ENCODE measurements around the gene SORBS2.
A peak's percentile ranks its signal among the peaks of the same experiment; 100 is the strongest.

SORBS2 gene

DNA sequence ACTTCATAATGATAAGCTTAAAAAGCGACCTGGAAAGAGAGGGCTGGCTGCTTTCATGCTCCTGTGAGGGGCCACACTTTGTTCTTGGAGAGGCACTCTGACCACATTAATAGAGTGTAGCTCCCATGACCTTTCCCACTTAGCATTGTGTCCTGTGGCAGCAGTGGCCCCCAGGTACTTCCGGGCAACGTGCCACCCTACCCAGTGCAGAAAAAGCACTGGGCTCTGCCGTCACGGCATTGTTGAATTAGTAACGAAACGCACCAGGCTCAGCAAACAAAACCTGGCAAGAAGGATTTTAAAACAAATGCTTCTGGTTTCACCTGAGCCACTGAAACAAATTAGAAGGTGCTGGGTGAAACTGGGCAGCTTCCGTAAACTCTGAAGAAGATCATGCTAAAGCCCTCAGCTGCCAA, 5.4 kb upstream of the SORBS2 start:
- H3K9ac ChIP-seq (ENCODE audit: low read length), result no peak overlapping the region
- no peaks in the 10 kb centered on the region for H3K27me3 ChIP-seq (ENCODE audit: control insufficient read depth in 1 of 2, insufficient read depth in 2 of 2, low read length in 2 of 2)
- H3K9me3 ChIP-seq (ENCODE audit: low read length), result no peaks in the 10 kb centered on the region
- no peak overlapping the region for H3K27ac ChIP-seq (ENCODE audit: low read depth, low read length)
- peak overlapping the region in 1 of 2 donors; percentile 22 for H3K4me3 ChIP-seq (ENCODE audit: low read depth in 1 of 2, low read length in 2 of 2)
- H3K36me3 ChIP-seq (ENCODE audit: insufficient read depth, low read length), result no peaks in the 10 kb centered on the region
- H3K4me1 ChIP-seq (ENCODE audit: insufficient read depth, low read length), result no peaks in the 10 kb centered on the region

DNA sequence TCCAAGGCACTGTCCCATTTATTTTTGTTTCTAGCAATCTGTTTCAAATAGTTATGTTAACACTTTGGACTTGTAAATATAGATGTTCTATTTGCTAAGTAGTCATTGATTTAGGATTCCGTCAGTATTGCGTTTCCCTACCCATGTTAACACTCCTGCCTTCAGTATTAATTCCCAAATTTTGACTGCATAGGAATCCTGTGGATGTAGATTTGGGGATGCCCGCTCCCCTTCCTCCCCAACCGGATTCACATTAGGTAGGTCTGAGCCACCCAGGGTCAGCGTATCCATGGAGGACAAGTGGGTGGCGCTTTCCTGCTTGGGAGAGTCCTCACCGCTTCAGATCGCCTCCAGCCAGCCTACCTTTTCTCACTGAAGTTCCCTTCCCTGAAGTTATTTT, 1.1 kb upstream of the SORBS2 start:
- Histone ChIP-seq H3K4me3 (ENCODE audit: low read depth in 1 of 2, low read length in 2 of 2) (no peak overlapping the region), H3K27ac (ENCODE audit: low read depth, low read length) (no peak overlapping the region), H3K27me3 (ENCODE audit: control insufficient read depth in 1 of 2, insufficient read depth in 2 of 2, low read length in 2 of 2) (no peaks in the 10 kb centered on the region), H3K4me1 (ENCODE audit: insufficient read depth, low read length) (no peaks in the 10 kb centered on the region), H3K9ac (ENCODE audit: low read length) (no peak overlapping the region), H3K36me3 (ENCODE audit: insufficient read depth, low read length) (no peaks in the 10 kb centered on the region), H3K9me3 (ENCODE audit: low read length) (no peaks in the 10 kb centered on the region)

DNA sequence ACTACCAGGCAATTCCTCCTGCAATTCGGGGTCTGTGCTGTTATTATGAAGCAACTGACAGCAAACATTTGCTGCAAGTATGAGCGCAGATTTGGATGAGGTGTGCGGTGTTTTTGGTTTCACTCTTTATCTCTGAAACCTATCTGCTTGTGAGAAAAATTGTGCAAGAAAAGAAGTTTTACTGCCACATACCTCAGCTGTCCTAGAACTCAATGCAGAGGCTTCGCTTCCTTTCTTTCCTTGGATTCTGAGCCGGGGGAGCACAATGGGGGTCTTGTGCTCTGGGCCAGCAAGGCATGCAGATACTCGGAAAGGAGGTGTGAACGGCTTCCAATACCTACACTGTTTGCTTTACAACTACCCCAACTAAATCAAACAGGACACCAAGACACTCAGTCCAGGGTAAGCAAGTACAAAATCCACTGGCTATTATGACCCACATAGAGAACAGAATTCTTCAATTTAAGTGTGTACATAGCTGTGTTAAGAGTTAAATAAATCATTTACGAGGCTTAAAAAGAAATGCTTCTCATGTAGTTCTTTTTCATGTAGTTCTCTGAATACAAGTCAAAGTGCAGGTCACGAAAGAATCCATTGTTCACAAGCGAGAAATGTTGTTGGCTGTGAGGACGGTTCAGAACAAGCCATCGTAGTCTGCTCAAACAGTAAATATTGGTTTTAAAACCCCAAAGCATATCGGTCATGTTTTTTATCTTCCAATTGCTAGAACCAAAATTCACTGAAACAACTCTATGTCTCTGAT, 1.1 kb downstream of the SORBS2 start:
- Histone ChIP-seq H3K27me3 (ENCODE audit: control insufficient read depth in 1 of 2, insufficient read depth in 2 of 2, low read length in 2 of 2) (no peaks in the 10 kb centered on the region), H3K36me3 (ENCODE audit: insufficient read depth, low read length) (no peaks in the 10 kb centered on the region), H3K9ac (ENCODE audit: low read length) (peak overlapping the region; percentile 67), H3K9me3 (ENCODE audit: low read length) (no peaks in the 10 kb centered on the region), H3K27ac (ENCODE audit: low read depth, low read length) (peak overlapping the region; percentile 76), H3K4me3 (ENCODE audit: low read depth in 1 of 2, low read length in 2 of 2) (peak overlapping the region; percentile 50 to 76), H3K4me1 (ENCODE audit: insufficient read depth, low read length) (no peaks in the 10 kb centered on the region)

DNA sequence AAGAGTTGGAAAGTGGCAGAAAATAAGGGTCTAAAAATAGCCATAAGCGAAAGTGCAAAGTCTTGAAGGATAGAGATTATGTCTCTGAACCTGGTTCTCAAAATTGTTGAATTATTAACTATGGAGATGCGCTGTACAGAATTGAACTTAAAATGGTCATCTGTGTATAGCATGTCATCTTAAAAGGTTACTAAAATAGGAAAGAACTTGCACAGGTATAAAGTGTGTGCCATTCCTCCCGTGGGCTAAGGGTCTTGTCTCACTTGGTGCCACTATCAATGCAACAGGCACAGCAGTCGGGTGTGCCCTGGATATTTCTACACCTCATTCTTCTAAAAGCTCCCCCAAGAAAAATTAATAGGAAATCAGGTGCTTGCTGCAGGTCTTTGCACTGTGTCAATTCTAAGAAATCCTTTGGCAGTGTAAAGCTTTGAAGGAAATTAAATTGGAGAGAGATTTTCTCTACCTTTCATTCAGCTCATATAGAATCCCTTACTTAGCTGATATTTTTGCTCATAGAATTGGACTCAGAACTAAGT, 2.4 kb downstream of the SORBS2 start:
- H3K9ac ChIP-seq (ENCODE audit: low read length), result peak overlapping the region; percentile 67

DNA sequence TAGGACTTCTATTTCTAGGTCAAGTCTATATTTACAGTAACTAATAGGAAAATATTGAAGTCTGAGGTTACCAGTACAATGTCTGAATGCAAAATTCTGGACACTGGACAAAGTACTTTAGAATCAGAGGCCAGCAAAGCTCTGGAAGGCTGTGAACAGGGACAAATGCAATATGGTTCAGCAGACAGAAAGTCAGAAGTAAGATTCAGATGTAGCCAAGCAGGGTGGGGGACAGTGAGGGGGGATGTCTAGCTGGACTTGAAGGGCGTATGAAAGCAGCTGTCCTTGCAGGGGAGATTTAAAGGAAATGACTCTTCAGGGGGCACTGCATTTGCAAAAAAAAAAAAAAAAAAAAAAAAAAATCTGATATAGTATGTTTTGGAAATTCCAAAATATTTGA, 2.9 kb downstream of the SORBS2 start:
- no peaks in the 10 kb centered on the region for H3K9me3 ChIP-seq (ENCODE audit: low read length)
- peak overlapping the region; percentile 32 for H3K9ac ChIP-seq (ENCODE audit: low read length)
- no peaks in the 10 kb centered on the region for H3K27me3 ChIP-seq (ENCODE audit: control insufficient read depth in 1 of 2, insufficient read depth in 2 of 2, low read length in 2 of 2)
- peak overlapping the region; percentile 14 for H3K27ac ChIP-seq (ENCODE audit: low read depth, low read length)
- peak overlapping the region; percentile 16 to 25 for H3K4me3 ChIP-seq (ENCODE audit: low read depth in 1 of 2, low read length in 2 of 2)
- no peaks in the 10 kb centered on the region for H3K36me3 ChIP-seq (ENCODE audit: insufficient read depth, low read length)
- H3K4me1 ChIP-seq (ENCODE audit: insufficient read depth, low read length), result no peaks in the 10 kb centered on the region

More for the DNA sequence above, 2.4 kb downstream of the SORBS2 start:
- Histone ChIP-seq H3K27ac (ENCODE audit: low read depth, low read length) (peak overlapping the region; percentile 14), H3K27me3 (ENCODE audit: control insufficient read depth in 1 of 2, insufficient read depth in 2 of 2, low read length in 2 of 2) (no peaks in the 10 kb centered on the region), H3K36me3 (ENCODE audit: insufficient read depth, low read length) (no peaks in the 10 kb centered on the region), H3K4me1 (ENCODE audit: insufficient read depth, low read length) (no peaks in the 10 kb centered on the region), H3K4me3 (ENCODE audit: low read depth in 1 of 2, low read length in 2 of 2) (peak overlapping the region; percentile 16 to 25), H3K9me3 (ENCODE audit: low read length) (no peaks in the 10 kb centered on the region)

DNA sequence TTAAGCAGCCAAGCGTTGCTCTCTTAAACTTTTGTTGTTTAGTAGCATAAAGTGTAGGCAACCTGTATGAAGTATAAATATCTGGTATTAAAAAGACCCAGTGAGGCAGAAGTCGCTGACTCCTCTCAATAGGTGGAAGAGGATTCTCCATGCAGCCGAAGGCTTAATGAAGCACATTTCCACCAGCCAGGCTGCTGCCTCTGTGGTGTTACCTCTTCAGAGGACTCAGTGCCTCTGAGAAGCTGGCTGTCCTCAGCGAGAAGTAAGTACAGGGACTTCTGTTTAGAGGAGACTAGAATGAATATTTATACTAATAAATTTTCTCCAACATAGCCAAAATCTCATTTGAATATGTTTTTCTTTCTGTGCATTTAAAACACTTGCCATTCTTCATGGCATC, 6.0 kb downstream of the SORBS2 start:
- no peak overlapping the region for H3K9ac ChIP-seq (ENCODE audit: low read length)
- H3K9me3 ChIP-seq (ENCODE audit: low read length), result no peaks in the 10 kb centered on the region
- H3K4me1 ChIP-seq (ENCODE audit: insufficient read depth, low read length), result no peaks in the 10 kb centered on the region
- H3K27ac ChIP-seq (ENCODE audit: low read depth, low read length), result no peak overlapping the region
- no peaks in the 10 kb centered on the region for H3K36me3 ChIP-seq (ENCODE audit: insufficient read depth, low read length)
- H3K27me3 ChIP-seq (ENCODE audit: control insufficient read depth in 1 of 2, insufficient read depth in 2 of 2, low read length in 2 of 2), result no peaks in the 10 kb centered on the region
- H3K4me3 ChIP-seq (ENCODE audit: low read depth in 1 of 2, low read length in 2 of 2), result no peak overlapping the region

DNA sequence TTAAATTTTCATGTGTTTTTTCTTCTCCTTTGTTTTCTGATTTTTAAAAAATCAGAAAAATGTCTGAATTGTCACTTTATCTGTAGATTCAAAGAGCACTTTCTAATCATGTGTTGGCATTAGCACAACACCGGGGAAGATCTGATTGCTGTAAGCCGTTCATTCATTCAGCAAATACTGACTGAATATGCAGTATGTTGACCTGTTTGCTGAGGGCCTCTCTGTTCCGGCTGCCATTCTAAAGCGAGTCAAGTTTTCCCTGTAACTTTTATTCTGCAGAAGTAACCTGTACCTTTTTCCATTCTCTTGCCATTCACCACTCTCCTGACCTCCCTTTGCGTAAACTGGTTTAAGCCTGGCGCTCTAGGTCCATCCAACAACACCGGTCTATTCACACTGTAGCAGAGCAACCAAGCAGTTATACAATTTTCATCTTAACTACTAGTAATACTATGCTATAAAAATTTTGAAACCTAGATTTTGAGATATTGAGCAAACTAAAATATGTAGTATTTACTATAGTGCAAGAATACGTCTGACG, 6.7 kb downstream of the SORBS2 start:
- no peaks in the 10 kb centered on the region for H3K9me3 ChIP-seq (ENCODE audit: low read length)
- no peak overlapping the region for H3K4me3 ChIP-seq (ENCODE audit: low read depth in 1 of 2, low read length in 2 of 2)
- no peaks in the 10 kb centered on the region for H3K27me3 ChIP-seq (ENCODE audit: control insufficient read depth in 1 of 2, insufficient read depth in 2 of 2, low read length in 2 of 2)
- H3K9ac ChIP-seq (ENCODE audit: low read length), result no peak overlapping the region
- H3K27ac ChIP-seq (ENCODE audit: low read depth, low read length), result no peak overlapping the region
- no peaks in the 10 kb centered on the region for H3K36me3 ChIP-seq (ENCODE audit: insufficient read depth, low read length)
- H3K4me1 ChIP-seq (ENCODE audit: insufficient read depth, low read length), result no peaks in the 10 kb centered on the region

DNA sequence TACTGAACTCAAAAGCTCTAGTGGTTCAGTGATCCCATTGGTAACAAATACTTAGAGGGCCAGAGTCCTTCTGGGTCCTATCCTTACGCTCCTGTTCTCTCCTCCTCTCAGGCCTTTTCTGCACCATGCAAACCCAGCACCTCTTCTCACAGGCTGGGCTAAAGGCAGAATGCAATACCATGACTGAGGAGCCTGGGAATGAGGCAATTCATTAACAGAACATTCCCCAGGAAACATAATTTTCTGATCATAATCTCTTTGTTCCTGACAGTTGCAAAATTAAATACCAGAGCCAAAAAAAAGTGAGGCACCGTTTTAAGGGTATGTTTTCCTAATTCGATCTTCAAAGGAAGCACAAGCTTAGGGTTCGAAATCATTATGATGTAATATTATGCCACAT, 9.0 kb downstream of the SORBS2 start:
- H3K4me1 ChIP-seq (ENCODE audit: insufficient read depth, low read length), result peaks cover 5% of the 10 kb centered on the region
- H3K27ac ChIP-seq (ENCODE audit: low read depth, low read length), result no peak overlapping the region
- H3K27me3 ChIP-seq (ENCODE audit: control insufficient read depth in 1 of 2, insufficient read depth in 2 of 2, low read length in 2 of 2), result no peaks in the 10 kb centered on the region
- H3K4me3 ChIP-seq (ENCODE audit: low read depth in 1 of 2, low read length in 2 of 2), result no peak overlapping the region
- H3K9ac ChIP-seq (ENCODE audit: low read length), result no peak overlapping the region
- H3K36me3 ChIP-seq (ENCODE audit: insufficient read depth, low read length), result no peaks in the 10 kb centered on the region
- H3K9me3 ChIP-seq (ENCODE audit: low read length), result no peaks in the 10 kb centered on the region

DNA sequence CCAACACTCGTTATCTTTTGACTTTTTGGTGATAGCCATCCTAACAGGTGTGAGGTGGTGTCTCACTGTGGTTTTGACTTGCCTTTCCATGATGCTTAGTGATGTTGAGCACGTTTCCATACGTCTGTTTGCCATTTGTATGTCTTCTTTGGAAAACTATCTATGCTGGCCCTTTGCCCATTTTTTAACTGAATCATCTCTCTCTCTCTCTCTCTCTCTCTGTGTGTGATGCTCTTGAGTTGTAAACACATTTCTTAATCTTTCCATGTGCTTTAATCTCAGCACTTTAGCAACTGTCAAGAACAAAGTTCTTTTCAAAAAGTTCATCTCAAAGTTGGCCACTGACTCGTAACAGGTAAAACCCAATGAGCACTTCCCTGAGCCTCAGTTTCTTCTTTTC, 10.5 kb downstream of the SORBS2 start:
- H3K4me1 ChIP-seq (ENCODE audit: insufficient read depth, low read length), result peaks cover 11% of the 10 kb centered on the region
- H3K27me3 ChIP-seq (ENCODE audit: control insufficient read depth in 1 of 2, insufficient read depth in 2 of 2, low read length in 2 of 2), result no peaks in the 10 kb centered on the region
- no peak overlapping the region for H3K9ac ChIP-seq (ENCODE audit: low read length)
- H3K4me3 ChIP-seq (ENCODE audit: low read depth in 1 of 2, low read length in 2 of 2), result no peak overlapping the region
- H3K27ac ChIP-seq (ENCODE audit: low read depth, low read length), result no peak overlapping the region
- no peaks in the 10 kb centered on the region for H3K36me3 ChIP-seq (ENCODE audit: insufficient read depth, low read length)
- no peaks in the 10 kb centered on the region for H3K9me3 ChIP-seq (ENCODE audit: low read length)

DNA sequence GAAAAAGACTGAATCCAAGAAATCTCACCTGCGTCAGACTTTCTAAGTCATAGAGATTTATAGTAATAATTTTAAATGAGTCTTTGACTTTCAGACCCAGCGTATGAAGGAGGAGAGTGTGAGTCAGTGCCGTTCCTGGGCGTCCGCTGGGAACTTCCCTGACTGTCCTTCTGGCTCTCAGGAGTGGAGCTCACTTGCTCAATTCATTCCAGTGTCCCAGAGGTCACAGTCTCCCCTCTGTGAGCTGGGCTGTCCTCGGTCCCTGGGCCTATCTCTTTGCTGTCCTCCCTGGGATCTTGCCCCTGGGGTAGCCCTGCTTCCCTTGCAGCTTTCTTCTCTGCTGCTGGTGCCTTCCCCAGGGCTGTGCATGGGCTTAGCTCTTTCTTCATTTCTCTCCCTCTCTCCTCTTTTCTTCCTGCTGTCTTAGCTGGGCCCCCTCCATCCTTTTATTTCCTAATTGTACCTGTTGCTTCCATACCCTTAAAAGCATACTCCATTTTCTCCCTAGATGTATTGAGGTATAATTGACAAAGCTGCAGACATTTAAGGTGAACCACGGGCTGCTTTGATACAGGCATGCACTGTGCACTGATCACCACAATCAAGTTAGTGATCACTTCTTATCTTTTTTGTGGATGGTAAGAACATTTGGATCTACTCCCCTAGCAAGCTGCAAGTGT, 11.6 kb downstream of the SORBS2 start:
- no peaks in the 10 kb centered on the region for H3K9me3 ChIP-seq (ENCODE audit: low read length)
- H3K4me1 ChIP-seq (ENCODE audit: insufficient read depth, low read length), result peaks cover 12% of the 10 kb centered on the region
- H3K27ac ChIP-seq (ENCODE audit: low read depth, low read length), result no peak overlapping the region
- no peaks in the 10 kb centered on the region for H3K36me3 ChIP-seq (ENCODE audit: insufficient read depth, low read length)
- H3K9ac ChIP-seq (ENCODE audit: low read length), result no peak overlapping the region
- no peak overlapping the region for H3K4me3 ChIP-seq (ENCODE audit: low read depth in 1 of 2, low read length in 2 of 2)
- no peaks in the 10 kb centered on the region for H3K27me3 ChIP-seq (ENCODE audit: control insufficient read depth in 1 of 2, insufficient read depth in 2 of 2, low read length in 2 of 2)

DNA sequence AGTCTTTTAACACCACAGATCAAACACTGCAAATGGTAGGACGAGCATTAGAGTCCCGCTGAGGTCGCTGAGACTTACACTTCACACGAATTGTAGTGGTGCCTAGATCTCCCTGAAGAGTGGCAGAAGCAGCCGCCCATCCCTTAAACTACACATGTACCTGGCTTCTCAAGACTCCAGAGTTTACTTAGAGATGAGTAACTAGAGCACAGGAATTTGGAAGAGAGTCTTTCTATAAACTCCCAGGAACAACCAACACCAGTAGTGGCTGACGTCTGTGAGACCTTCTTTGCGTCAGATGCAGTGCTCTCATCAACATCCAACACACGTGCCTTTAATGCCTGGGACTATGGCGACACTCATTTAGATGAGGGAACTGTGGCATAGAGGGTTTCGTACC, 12.6 kb downstream of the SORBS2 start:
- H3K4me3 ChIP-seq (ENCODE audit: low read depth in 1 of 2, low read length in 2 of 2), result no peak overlapping the region
- H3K9ac ChIP-seq (ENCODE audit: low read length), result no peak overlapping the region
- peaks cover 22% of the 10 kb centered on the region for H3K4me1 ChIP-seq (ENCODE audit: insufficient read depth, low read length)
- H3K27ac ChIP-seq (ENCODE audit: low read depth, low read length), result peak overlapping the region; percentile 37
- H3K36me3 ChIP-seq (ENCODE audit: insufficient read depth, low read length), result no peaks in the 10 kb centered on the region
- H3K27me3 ChIP-seq (ENCODE audit: control insufficient read depth in 1 of 2, insufficient read depth in 2 of 2, low read length in 2 of 2), result no peaks in the 10 kb centered on the region
- H3K9me3 ChIP-seq (ENCODE audit: low read length), result no peaks in the 10 kb centered on the region

Measured in muscle layer of colon (tissue), 2 donors.